ENCODE measurements around the gene ATP6V1E1. TPM values are rescaled to one million over a fixed set of nuclear protein-coding genes. Genes with fewer than 3 reads are reported as not detected.
"Not testable (repeated sequence)": the region's sequence is repeated elsewhere in the genome, so short reads cannot be mapped to it uniquely, and the experiment has no call there.

The ATP6V1E1 gene
- 100 to 1,000 TPM; 111 to 163 (median 117) TPM for total RNA-seq

DNA sequence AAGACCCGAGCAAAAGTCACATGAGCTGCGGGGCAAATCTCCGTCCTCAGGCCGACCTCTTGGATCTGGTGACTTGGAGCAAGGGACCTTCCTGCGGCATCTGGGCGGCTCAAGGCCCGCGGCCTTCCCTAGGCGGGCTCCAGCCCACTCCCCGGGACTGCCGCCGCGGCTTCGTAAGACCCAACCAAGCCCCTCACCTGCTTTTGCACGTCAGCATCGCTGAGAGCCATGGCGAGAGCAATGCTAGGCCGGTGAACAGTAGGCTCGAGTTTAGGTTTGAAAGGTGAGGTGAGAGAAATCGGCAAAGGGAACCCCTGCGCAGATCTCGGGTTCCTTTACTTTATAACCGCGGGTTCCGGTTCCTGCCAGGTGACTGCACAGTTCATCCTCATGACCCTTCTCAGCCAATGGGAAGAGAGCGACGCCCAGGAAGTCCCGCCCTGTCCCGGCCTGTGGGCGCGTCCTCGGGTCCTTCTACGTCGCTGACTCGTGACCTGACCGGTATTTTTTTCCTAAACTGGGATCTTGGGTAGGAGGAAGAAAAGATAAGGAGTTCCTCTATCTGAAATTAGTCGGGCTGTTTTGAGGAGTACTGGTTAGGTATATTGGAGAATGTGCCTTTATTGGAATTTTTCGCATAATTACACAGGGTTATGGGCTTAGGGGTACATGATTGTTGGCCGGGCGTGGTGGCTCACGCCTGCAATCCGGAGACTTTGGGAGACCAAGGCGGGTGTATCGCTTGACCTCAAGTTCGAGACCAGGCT, at the start of gene ATP6V1E1:
ATP6V1E1 (minus strand) TSS at position 344 of the 767 bp plus-strand sequence; CDS start at position 230, 114 bp downstream.
- TF ChIP-seq POLR2A (IDR thresholded peaks at IDR 0.05) = peak; percentile 74
- TF ChIP-seq, protein P1, sequence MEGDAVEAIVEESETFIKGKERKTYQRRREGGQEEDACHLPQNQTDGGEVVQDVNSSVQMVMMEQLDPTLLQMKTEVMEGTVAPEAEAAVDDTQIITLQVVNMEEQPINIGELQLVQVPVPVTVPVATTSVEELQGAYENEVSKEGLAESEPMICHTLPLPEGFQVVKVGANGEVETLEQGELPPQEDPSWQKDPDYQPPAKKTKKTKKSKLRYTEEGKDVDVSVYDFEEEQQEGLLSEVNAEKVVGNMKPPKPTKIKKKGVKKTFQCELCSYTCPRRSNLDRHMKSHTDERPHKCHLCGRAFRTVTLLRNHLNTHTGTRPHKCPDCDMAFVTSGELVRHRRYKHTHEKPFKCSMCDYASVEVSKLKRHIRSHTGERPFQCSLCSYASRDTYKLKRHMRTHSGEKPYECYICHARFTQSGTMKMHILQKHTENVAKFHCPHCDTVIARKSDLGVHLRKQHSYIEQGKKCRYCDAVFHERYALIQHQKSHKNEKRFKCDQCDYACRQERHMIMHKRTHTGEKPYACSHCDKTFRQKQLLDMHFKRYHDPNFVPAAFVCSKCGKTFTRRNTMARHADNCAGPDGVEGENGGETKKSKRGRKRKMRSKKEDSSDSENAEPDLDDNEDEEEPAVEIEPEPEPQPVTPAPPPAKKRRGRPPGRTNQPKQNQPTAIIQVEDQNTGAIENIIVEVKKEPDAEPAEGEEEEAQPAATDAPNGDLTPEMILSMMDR (IDR thresholded peaks at IDR 0.05) = no peak
- peak; percentile 73 to 96 (median 89) for TF ChIP-seq POLR2AphosphoS5 (IDR thresholded peaks at IDR 0.05)
- peak within 1 kb of the TSS; percentile 92 to 95 for H3K27ac ChIP-seq
- no peaks in the 10 kb centered on the region for H3K36me3 ChIP-seq
- no peaks in the 10 kb centered on the region for H3K9me3 ChIP-seq
- DNase-seq (ENCODE audit: low spot score in 2 of 2) = peak; percentile 96 to 98
- no peaks in the 10 kb centered on the region for H3K27me3 ChIP-seq
- H3K4me1 ChIP-seq = peaks cover 0 to 12% of the 10 kb centered on the region in 2 donors
- H3K4me3 ChIP-seq = peak within 1 kb of the TSS; percentile 88 to 100 (median 95)
- intact Hi-C loops (cut with DNase I; ENCODE audit: low total_unique reads) = no loop called here

DNA sequence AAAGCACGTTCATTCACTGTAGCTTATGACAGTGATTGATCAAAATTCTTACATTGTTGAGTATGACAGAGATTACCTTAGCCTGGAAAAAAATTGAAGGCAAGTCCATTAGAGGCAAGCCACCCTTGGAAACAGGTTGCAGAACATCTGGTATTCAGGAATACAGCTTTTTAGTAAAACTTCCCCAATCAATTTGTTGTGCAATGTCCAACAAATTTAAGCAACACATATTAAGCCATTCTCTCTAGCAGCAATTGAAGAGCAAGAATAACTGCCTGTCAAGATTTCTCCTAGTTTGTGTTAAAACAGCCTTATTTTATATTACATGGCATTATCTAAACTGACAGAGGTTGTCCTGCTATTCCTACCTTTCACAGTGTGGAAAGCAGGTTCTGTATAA, 47.0 kb upstream of the ATP6V1E1 start:
- no peaks in the 10 kb centered on the region for H3K4me1 ChIP-seq

DNA sequence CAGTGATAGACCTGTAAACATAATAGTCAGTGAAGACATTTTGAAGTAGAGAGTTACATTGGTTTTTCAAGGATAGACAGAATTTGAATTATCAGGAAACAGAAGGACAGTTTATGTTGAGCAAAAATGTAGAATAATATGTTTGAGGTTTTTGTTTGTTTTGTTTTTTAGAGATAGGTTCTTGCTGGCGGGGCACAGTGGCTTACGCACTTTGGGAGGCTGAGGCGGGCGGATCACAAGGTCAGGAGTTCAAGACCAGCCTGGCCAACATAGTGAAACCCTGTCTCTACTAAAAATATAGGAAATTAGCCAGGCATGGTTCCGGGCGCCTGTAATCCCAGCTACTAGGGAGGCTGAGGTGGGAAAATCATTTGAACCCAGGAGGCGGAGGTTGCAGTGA, 45.6 kb upstream of the ATP6V1E1 start:
- DNase-seq (ENCODE audit: low spot score in 2 of 2) = no peak
- H3K4me1 ChIP-seq = no peaks in the 10 kb centered on the region
- no peaks in the 10 kb centered on the region for H3K27me3 ChIP-seq
- TF ChIP-seq POLR2AphosphoS5 (IDR thresholded peaks at IDR 0.05) (no peak), POLR2A (IDR thresholded peaks at IDR 0.05) (no peak)
- TF ChIP-seq, protein P1 (IDR thresholded peaks at IDR 0.05) = no peak
- H3K36me3 ChIP-seq = no peaks in the 10 kb centered on the region
- H3K4me3 ChIP-seq = no peak overlapping the region
- no peaks in the 10 kb centered on the region for H3K9me3 ChIP-seq
- no peak overlapping the region for H3K27ac ChIP-seq
- intact Hi-C loops (cut with DNase I; ENCODE audit: low total_unique reads) = no loop called here

More for the DNA sequence above, 47.0 kb upstream of the ATP6V1E1 start:
- H3K27ac ChIP-seq = no peak overlapping the region
- no peak overlapping the region for H3K4me3 ChIP-seq
- no peak for TF ChIP-seq POLR2AphosphoS5 (IDR thresholded peaks at IDR 0.05)
- TF ChIP-seq, protein P1 (IDR thresholded peaks at IDR 0.05) = no peak
- TF ChIP-seq POLR2A (IDR thresholded peaks at IDR 0.05) = no peak
- no peaks in the 10 kb centered on the region for H3K9me3 ChIP-seq
- no peaks in the 10 kb centered on the region for H3K36me3 ChIP-seq
- H3K27me3 ChIP-seq = no peaks in the 10 kb centered on the region
- intact Hi-C loops (cut with DNase I; ENCODE audit: low total_unique reads) = no loop called here
- no peak for DNase-seq (ENCODE audit: low spot score in 2 of 2)

DNA sequence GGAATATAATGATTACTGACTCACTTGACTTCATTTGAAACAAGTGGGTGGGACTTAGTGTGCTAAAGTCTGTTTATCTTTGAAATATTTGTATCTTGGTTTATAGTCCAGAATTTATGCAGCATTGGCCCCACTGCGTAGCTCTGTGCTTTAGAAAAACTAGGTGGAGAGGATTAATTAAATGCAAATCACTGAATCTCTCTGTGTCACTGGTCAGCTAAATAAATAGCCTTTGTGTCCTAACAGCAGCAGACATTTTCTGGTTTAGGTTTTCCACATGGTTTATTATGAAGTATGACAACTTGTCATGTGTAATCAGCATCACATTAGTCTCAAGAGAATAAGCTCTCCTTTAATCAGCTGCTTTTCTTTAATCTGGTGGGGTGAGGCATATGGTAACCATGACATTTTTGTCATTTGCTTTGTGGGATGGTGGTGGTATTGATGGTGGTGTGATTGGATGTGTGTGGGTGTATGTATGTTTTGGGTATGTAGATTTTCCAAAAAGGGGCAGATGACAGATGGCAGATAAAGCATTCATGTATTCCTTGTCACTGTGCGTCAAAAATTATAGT, 44.0 kb upstream of the ATP6V1E1 start:
- no peaks in the 10 kb centered on the region for H3K27me3 ChIP-seq
- DNase-seq (ENCODE audit: low spot score in 2 of 2) = no peak
- no peak for TF ChIP-seq POLR2A (IDR thresholded peaks at IDR 0.05)
- no peak for TF ChIP-seq POLR2AphosphoS5 (IDR thresholded peaks at IDR 0.05)
- TF ChIP-seq, protein P1 (IDR thresholded peaks at IDR 0.05) = no peak
- no peak overlapping the region for H3K4me3 ChIP-seq
- no peaks in the 10 kb centered on the region for H3K4me1 ChIP-seq
- no peaks in the 10 kb centered on the region for H3K9me3 ChIP-seq
- no peak overlapping the region for H3K27ac ChIP-seq
- H3K36me3 ChIP-seq = no peaks in the 10 kb centered on the region
- intact Hi-C loops (cut with DNase I; ENCODE audit: low total_unique reads) = no loop called here

DNA sequence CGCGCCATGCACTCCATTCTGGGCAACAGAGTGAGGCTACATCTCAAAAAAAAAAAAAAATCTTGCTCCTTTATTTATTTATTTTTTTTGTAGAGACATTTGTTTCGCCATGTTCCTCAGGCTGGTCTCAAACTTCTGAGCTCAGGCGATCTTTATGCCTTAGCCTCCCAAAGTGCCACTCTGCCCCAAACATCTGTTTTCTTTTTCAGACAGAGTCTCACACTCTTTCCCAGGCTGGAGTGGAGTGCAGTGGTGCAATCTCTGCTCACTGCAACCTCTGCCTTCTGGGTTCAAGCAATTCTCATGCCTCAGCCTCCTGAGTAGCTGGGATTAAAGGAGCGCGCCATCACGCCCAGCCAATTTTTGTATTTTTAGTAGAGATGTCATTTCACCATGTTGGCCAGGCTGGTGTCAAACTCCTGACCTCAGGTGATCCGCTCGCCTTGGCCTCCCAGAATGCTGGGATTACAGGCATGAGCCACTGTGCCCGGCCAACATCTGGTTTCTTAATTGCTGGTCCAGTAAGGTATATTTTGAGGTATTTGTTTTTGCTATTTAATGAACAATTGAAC, 43.1 kb upstream of the ATP6V1E1 start:
- H3K27ac ChIP-seq; intact Hi-C loops (cut with DNase I; ENCODE audit: low total_unique reads); H3K27me3 ChIP-seq; H3K36me3 ChIP-seq; H3K9me3 ChIP-seq; H3K4me3 ChIP-seq; DNase-seq (ENCODE audit: low spot score in 2 of 2); H3K4me1 ChIP-seq: not testable (repeated sequence)

All from breast epithelium (tissue), 4 donors.